Glomerular endothelial cell (primary cell): ENCODE data around the gene JAKMIP2. TPM values are rescaled to one million over a fixed set of nuclear protein-coding genes. Genes with fewer than 3 reads are reported as not detected.

Source experiments
- DNase-seq: peaks from one replicate; pipeline ENCODE4 v3.0.0-alpha.2; 2011; ENCODE audit warnings: low read depth, low spot score; ENCODE audit errors: extremely low read depth
- total RNA-seq: library from RNA; depleted of rRNA; stranded (reverse); fragments of >200 nt; gene quantifications from 2 replicates; pipeline ENCODE4 v1.2.3, GENCODE V29; 2015

Gene JAKMIP2
- total RNA-seq, 1 donor from 2014 or later = 0.29 TPM

GRCh38 chr5:147704544-147704943 lies 78.0 kb downstream of the JAKMIP2 start:
- no peak for DNase-seq

- DNase-seq = no peak
These were observed 81.1 kb downstream of the JAKMIP2 start for GRCh38 chr5:147701468-147701867.

- DNase-seq = no peak
These were observed 82.9 kb downstream of the JAKMIP2 start for GRCh38 chr5:147699496-147700088.

GRCh38 chr5:147697380-147697779 lies 85.1 kb downstream of the JAKMIP2 start:
- no peak for DNase-seq

- DNase-seq = no peak
These were observed 87.8 kb downstream of the JAKMIP2 start for GRCh38 chr5:147694772-147695171.

- DNase-seq = no peak
These were observed 89.3 kb downstream of the JAKMIP2 start for GRCh38 chr5:147693233-147693632.

GRCh38 chr5:147691130-147691529 lies 91.4 kb downstream of the JAKMIP2 start:
- no peak for DNase-seq

GRCh38 chr5:147690595-147690994 lies 91.9 kb downstream of the JAKMIP2 start:
- no peak for DNase-seq

- DNase-seq = no peak
These were observed 93.1 kb downstream of the JAKMIP2 start for GRCh38 chr5:147689426-147689825.

GRCh38 chr5:147688656-147689356 lies 93.7 kb downstream of the JAKMIP2 start:
- no peak for DNase-seq

- no peak for DNase-seq
These were observed 95.4 kb downstream of the JAKMIP2 start for GRCh38 chr5:147687118-147687517.

- no peak for DNase-seq
These were observed 96.1 kb downstream of the JAKMIP2 start for GRCh38 chr5:147686421-147686820.

GRCh38 chr5:147685993-147686392 lies 96.5 kb downstream of the JAKMIP2 start:
- no peak for DNase-seq

GRCh38 chr5:147675168-147675567 lies 107.4 kb downstream of the JAKMIP2 start:
- no peak for DNase-seq

GRCh38 chr5:147674411-147674810 lies 108.1 kb downstream of the JAKMIP2 start:
- DNase-seq = no peak

- DNase-seq = no peak
These were observed 108.7 kb downstream of the JAKMIP2 start for GRCh38 chr5:147673791-147674190.

GRCh38 chr5:147673266-147673665 lies 109.3 kb downstream of the JAKMIP2 start:
- DNase-seq = no peak

GRCh38 chr5:147671365-147671764 lies 111.2 kb downstream of the JAKMIP2 start:
- no peak for DNase-seq

GRCh38 chr5:147670815-147671214 lies 111.7 kb downstream of the JAKMIP2 start:
- DNase-seq = no peak

- no peak for DNase-seq
These were observed 113.2 kb downstream of the JAKMIP2 start for GRCh38 chr5:147669169-147669869.

- DNase-seq = no peak
These were observed 114.1 kb downstream of the JAKMIP2 start for GRCh38 chr5:147668385-147668784.

GRCh38 chr5:147667363-147667762 lies 115.2 kb downstream of the JAKMIP2 start:
- DNase-seq = no peak
